ENCODE results near the gene RAB5B.

RAB5B gene

GRCh38 chr12:55929306-55929791 lies 44.5 kb upstream of the RAB5B start:
- H3K4me3 ChIP-seq (ENCODE audit: low read depth, low read length): peak overlapping the region; percentile 79
- TF ChIP-seq CTCF (IDR thresholded peaks at IDR 0.05; ENCODE audit: insufficient read depth, low read depth, low read length, missing control alignments): no peak
- peak; percentile 92 for DNase-seq (ENCODE audit: low read depth)

GRCh38 chr12:55930771-55931316 lies 43.0 kb upstream of the RAB5B start, which contains the start of gene DGKA:
Gene DGKA (plus strand): TSS chr12:55931162. CDS start chr12:55936504, 5,342 bp downstream.
- peak; percentile 62 for TF ChIP-seq CTCF (IDR thresholded peaks at IDR 0.05; ENCODE audit: insufficient read depth, low read depth, low read length, missing control alignments)
- H3K4me3 ChIP-seq (ENCODE audit: low read depth, low read length): peak within 1 kb of the TSS; percentile 82
- DNase-seq (ENCODE audit: low read depth): peak; percentile 73

GRCh38 chr12:55931317-55931779 lies 42.5 kb upstream of the RAB5B start:
- TF ChIP-seq CTCF (IDR thresholded peaks at IDR 0.05; ENCODE audit: insufficient read depth, low read depth, low read length, missing control alignments): no peak
- no peak for DNase-seq (ENCODE audit: low read depth)
- peak overlapping the region; percentile 82 for H3K4me3 ChIP-seq (ENCODE audit: low read depth, low read length)

- peak; percentile 45 for DNase-seq (ENCODE audit: low read depth)
- no peak for TF ChIP-seq CTCF (IDR thresholded peaks at IDR 0.05; ENCODE audit: insufficient read depth, low read depth, low read length, missing control alignments)
- peak overlapping the region; percentile 82 for H3K4me3 ChIP-seq (ENCODE audit: low read depth, low read length)
These were observed 41.9 kb upstream of the RAB5B start for GRCh38 chr12:55931780-55932550.

GRCh38 chr12:55932551-55932910 lies 41.3 kb upstream of the RAB5B start:
- peak; percentile 36 for DNase-seq (ENCODE audit: low read depth)
- H3K4me3 ChIP-seq (ENCODE audit: low read depth, low read length): peak overlapping the region; percentile 82
- TF ChIP-seq CTCF (IDR thresholded peaks at IDR 0.05; ENCODE audit: insufficient read depth, low read depth, low read length, missing control alignments): no peak

- TF ChIP-seq CTCF (IDR thresholded peaks at IDR 0.05; ENCODE audit: insufficient read depth, low read depth, low read length, missing control alignments): no peak
- no peak overlapping the region for H3K4me3 ChIP-seq (ENCODE audit: low read depth, low read length)
- DNase-seq (ENCODE audit: low read depth): no peak
These were observed 40.6 kb upstream of the RAB5B start for GRCh38 chr12:55933169-55933798.

Measured in GM12865 (cell line).